ENCODE measurements around the gene IP6K2.
"Not testable (repeated sequence)": the region's sequence is repeated elsewhere in the genome, so short reads cannot be mapped to it uniquely, and the experiment has no call there.

The IP6K2 gene

GRCh38 chr3:48750856-48751255 is 33.8 kb upstream of the IP6K2 start:
- H3K27ac ChIP-seq: no peak overlapping the region
- CTCF ChIA-PET: no interaction called here
- POLR2A ChIA-PET (ENCODE audit: low non-redundant PET): no interaction called here
- no peak for DNase-seq (ENCODE audit: low spot score)
- no peak for TF ChIP-seq CTCF (conservative IDR thresholded peaks at IDR 0.05; ENCODE audit: low read depth)

GRCh38 chr3:48748754-48749153 is 31.7 kb upstream of the IP6K2 start:
- ChIA-PET POLR2A (ENCODE audit: low non-redundant PET) (no interaction called here), CTCF (interaction anchor here (1.1 kb wide), 1 partner anchor 9 kb away, joined by 4 read pairs; no protein-coding TSS in a partner anchor)
- TF ChIP-seq CTCF (conservative IDR thresholded peaks at IDR 0.05; ENCODE audit: low read depth): no peak
- no peak for DNase-seq (ENCODE audit: low spot score)
- H3K27ac ChIP-seq: no peak overlapping the region

GRCh38 chr3:48747706-48748105 is 30.7 kb upstream of the IP6K2 start:
- DNase-seq (ENCODE audit: low spot score): no peak
- ChIA-PET POLR2A (ENCODE audit: low non-redundant PET) (no interaction called here), CTCF (no interaction called here)
- H3K27ac ChIP-seq: no peak overlapping the region
- TF ChIP-seq CTCF (conservative IDR thresholded peaks at IDR 0.05; ENCODE audit: low read depth): no peak

- no peak for DNase-seq (ENCODE audit: low spot score)
- TF ChIP-seq CTCF (conservative IDR thresholded peaks at IDR 0.05; ENCODE audit: low read depth): no peak
- ChIA-PET POLR2A (ENCODE audit: low non-redundant PET) (no interaction called here), CTCF (no interaction called here)
- H3K27ac ChIP-seq: no peak overlapping the region
These were observed 30.1 kb upstream of the IP6K2 start for GRCh38 chr3:48747015-48747615.

GRCh38 chr3:48743773-48744172 is 26.8 kb upstream of the IP6K2 start:
- no peak for TF ChIP-seq CTCF (conservative IDR thresholded peaks at IDR 0.05; ENCODE audit: low read depth)
- ChIA-PET POLR2A (ENCODE audit: low non-redundant PET) (interaction anchor here (0.6 kb wide), 1 partner anchor 40 kb away, joined by 3 read pairs; no protein-coding TSS in a partner anchor), CTCF (interaction anchor here (0.6 kb wide), 1 partner anchor 840 kb away, joined by 6 read pairs; no protein-coding TSS in a partner anchor)
- no peak for DNase-seq (ENCODE audit: low spot score)
- H3K27ac ChIP-seq: peak overlapping the region; percentile 22

- POLR2A ChIA-PET (ENCODE audit: low non-redundant PET); DNase-seq (ENCODE audit: low spot score): not testable (repeated sequence)
- CTCF ChIA-PET: interaction anchor here (0.5 to 1.7 kb wide), 3 partner anchors 55 to 172 kb away, joined by 3 to 8 read pairs (median 5); partner anchors contain the start of gene NCKIPSD
- peak overlapping the region; percentile 95 for H3K27ac ChIP-seq
These were observed 24.2 kb upstream of the IP6K2 start for GRCh38 chr3:48741226-48741625.

GRCh38 chr3:48739955-48740823 is 23.2 kb upstream of the IP6K2 start:
- ChIA-PET POLR2A (ENCODE audit: low non-redundant PET) (no interaction called here), CTCF (interaction anchor here (0.5 to 1.1 kb wide), 4 partner anchors 9 to 72 kb away, joined by 3 to 4 read pairs (median 3); partner anchors contain the start of gene NCKIPSD)
- H3K27ac ChIP-seq: peak overlapping the region; percentile 95
- TF ChIP-seq CTCF (conservative IDR thresholded peaks at IDR 0.05; ENCODE audit: low read depth): peak; percentile 37
- DNase-seq (ENCODE audit: low spot score): peak; percentile 31
